HG03520 (cell line): Measurements from ENCODE around the gene SLC39A11.
"Not testable (repeated sequence)": the region's sequence is repeated elsewhere in the genome, so short reads cannot be mapped to it uniquely, and the experiment has no call there.

Experiments used
- ATAC-seq: cut with Tn5 transposase; IDR thresholded peaks from one replicate; pipeline ENCODE4 v1.9.1; 2021; ENCODE audit warnings: mild to moderate bottlenecking, moderate library complexity; ENCODE audit not compliant: unreplicated experiment

Gene SLC39A11

DNA sequence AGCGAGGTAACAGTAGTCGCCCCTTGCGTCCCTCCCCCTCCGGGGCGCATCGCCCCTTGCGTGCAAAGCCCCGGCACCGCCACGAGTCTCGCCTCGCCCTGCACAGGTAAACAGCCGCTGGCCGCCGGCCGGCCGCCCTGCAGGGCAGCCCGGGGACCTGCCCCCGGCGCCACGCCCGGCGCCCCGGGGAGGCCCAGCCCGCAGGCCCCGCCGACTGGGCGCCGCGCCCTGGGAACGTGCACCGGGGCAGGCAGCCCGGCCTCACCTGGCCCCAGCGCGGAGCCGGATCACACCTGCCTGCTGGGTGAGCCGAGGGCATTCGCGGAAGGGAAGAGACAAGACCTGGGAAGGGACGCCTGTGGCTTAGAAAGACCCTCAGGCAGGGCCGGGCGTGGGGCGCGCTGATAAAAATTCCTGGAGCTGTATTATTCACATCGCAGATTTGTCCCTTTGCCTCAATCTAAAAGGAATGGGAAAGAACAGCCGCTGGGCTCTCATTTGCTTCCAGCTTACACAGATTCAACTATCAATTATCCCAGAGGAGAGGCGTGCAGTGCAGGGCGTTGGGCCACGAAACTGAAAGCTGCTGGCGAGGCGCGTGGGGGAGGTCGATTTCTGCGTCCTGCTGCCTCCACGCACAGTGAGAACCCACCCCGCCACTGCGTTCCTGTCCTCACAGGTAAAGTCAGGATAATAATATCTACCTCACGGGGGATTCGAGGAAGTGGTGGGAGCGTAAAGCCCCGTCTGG lies 451.9 kb downstream of the SLC39A11 start:
- no peak for ATAC-seq

DNA sequence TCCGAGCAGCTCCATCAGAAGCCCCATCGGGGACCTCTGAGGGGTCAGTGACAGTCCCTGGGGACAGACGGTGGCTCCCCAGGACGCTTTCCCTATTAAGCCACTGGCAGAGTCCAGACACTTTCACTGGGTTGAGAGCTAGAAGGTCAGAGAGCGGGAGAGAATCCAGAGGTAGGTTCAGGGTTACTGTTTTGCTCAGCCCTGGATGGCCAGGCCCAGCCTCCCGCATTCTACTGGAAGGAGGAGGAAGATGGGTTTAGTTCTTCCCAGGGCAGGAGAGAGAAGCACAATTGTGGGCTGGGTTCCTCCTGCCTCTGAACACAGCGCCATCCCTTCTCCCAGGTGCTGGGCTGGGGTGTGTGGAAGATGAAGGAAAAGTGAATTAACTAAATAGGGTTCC lies 452.8 kb downstream of the SLC39A11 start:
- no peak for ATAC-seq

DNA sequence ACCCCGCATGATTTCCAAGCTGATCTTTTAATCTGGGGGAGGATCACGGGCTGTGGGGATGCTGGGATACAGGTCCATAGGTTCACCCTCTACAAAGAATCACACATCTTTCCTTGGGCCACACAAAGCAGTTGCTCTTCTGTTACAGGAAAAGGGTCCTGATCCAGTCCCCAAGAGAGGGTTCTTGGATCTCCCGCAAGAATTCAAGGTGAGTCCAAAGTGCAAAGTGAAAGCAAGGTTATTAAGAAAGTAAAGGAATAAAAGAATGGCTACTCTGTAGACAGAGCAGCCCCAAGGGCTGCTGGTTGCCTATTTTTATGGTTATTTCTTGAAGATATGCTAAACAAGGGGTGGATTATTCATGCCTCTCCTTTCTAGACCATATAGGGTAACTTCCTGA lies 453.6 kb downstream of the SLC39A11 start:
- ATAC-seq: not testable (repeated sequence)

DNA sequence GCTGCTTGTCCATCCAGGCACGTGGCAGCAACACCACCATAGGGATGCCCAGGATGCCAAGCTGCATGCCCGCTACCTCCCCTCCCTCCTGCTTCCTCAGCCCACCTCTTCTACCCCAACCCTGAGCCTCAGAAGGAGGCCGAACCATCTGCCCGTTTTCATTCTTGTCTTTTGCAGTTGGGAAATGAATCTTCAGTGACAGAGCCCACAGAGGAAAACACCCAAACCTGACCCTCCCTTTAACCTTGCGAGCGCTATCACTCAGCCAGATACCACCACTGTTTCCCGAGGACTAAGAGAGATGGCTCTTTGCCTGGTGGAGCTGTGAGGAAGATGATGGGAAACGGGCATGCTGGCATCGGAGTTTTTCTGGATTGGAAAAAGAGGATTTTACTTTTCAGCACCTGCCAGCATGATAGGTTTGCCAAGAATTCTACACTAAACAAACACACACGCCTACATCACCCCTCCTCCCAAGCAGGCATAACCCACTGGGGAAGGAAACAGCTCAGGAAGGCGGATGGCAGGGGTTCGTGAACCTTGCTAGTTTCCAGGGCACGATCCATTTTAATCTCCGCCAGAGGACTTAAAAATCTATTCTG lies 457.4 kb downstream of the SLC39A11 start:
- ATAC-seq: no peak

DNA sequence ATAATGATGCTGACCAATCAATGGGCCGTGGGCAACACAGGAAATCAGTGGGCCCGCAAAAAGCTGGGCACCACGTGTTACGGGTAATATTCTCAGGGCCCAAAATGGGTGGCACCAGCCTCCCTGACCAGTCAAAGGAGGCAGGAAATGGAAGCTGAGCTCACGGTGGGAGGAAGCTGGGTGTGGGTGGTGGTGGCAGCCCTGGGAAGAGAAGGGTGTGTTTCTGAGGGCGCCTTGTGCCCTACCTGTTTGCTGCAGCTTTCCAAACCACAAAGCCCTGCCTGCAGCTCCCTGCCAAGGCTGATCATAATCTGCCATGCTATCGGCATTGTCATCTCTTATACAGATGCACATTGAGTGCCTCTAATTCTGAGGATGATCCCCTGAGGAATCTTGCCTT lies 457.9 kb downstream of the SLC39A11 start:
- no peak for ATAC-seq

DNA sequence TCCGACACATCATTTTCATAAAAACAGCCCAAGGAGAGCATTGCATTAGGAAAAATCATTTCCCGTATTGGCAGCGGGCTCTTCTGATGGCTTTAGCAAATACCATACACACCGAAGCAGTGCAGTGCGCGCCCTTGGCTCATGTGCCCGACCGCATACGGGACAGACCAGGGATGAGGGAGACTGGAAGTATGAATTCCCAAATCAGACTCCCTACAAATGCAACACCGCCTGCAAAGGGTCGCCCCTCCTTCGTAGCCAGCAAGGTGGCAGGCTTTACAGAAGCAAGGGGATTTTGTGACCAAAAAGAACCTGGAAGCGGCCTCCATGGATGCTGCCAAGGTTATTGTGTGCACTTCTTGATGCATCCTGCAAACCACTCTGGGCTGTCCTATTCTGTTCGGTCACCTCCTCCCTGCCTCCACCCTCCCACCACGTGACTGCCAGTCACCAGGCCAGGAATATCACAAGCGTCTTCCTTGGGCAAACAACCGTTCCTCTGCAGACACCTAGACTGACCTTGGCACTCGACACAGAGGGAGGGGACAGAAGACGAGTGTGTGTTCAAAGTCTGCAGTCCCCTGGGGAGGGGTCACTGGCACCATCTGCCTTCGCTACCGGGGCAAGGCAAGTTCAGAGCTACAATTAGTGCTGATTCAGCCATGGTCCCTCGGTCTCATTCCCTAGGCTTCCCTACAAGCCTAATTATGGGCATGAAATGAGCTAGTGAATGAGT lies 460.4 kb downstream of the SLC39A11 start:
- no peak for ATAC-seq

DNA sequence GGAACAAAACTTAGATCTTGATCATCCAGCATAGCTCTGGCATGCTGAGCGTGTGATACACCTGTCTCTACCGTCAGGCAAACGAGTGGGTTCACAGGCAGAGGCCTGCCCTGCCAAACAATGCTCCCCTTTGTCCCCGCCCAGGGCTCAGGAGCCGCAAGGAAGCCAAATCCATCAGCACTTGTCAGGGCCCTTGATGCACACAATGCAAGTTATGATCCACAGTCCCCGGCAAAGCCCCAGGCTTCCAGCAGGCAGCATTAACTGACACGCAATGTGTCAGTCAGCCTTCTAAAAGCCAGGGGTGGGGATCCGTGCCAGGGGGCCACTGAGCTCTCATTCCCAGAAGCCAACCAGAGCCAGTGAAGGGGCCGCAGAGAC lies 460.9 kb downstream of the SLC39A11 start:
- ATAC-seq: no peak

DNA sequence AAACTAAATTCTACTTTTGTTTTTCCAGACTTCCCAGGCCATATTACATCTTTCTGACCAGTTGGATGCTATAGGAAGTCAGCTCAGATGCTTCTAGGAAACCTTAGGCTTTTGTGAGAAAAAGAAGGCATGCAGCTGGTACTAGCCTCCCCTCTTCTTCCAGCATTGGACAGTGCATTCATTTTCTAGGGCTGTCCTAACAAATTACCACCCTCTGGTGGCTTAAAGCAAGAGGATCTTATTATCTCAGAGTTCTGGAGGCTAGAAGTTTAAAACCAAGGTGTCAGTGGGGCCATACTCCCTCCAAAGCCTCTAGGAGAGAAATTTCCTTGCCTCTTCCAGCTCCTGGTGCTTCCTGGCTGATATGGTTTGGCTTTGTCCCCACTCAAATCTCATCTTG lies 467.8 kb downstream of the SLC39A11 start:
- ATAC-seq: no peak

DNA sequence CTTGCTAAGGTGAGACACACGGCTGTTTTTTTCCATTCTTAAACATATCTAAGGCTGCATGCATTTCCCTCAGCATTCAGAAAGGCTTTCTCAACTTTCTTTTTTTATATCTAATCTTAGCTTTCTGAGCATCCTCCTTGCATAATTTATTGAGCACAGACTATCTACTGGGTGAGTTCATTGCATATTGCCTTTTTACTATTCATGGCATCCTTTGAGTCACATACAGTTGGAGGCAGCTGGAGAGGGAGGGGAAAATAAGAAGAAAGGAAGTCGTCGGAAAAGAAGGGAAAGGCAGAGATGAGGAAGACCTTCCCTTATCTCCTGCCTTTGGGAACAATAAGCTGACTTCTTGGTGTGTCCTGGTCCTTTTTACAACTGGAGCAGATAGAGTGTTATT lies 468.3 kb downstream of the SLC39A11 start:
- ATAC-seq: no peak

DNA sequence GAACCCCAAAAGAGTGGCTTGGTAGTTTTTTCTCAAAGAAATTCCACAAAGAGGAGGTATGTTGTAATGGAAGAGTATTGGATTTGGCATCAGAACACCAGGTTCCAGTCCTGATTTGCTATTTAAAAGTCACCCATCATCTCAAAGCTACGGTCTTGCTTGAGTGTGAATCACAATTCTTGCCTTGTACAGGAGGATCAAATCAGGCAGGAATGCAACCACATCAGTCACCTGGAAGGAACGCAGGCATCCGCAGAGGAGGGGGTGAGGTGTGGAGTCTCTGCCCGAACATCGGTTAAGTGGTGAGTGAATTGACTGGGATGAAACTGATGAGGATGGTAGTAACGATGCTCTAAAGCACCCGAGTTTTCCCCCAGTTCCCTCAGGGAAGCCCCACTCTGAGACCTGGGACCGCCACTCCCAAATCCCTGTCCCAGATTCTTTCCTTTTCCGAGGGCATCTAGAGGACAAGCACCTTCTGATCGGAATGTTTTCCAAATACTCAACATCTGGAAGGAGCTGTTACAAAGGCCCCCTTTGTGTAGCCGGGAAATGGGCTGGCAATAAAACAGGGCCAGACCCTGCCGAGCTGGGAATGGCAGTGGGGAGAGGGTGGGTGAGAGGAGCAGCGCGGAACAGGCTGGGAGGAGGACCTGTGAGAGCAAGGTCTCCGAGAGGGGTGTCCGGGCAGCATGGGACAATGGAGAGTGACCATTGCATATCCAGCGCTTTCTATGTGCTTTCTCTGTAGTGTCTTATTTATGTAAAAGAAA lies 469.6 kb downstream of the SLC39A11 start:
- ATAC-seq: no peak

DNA sequence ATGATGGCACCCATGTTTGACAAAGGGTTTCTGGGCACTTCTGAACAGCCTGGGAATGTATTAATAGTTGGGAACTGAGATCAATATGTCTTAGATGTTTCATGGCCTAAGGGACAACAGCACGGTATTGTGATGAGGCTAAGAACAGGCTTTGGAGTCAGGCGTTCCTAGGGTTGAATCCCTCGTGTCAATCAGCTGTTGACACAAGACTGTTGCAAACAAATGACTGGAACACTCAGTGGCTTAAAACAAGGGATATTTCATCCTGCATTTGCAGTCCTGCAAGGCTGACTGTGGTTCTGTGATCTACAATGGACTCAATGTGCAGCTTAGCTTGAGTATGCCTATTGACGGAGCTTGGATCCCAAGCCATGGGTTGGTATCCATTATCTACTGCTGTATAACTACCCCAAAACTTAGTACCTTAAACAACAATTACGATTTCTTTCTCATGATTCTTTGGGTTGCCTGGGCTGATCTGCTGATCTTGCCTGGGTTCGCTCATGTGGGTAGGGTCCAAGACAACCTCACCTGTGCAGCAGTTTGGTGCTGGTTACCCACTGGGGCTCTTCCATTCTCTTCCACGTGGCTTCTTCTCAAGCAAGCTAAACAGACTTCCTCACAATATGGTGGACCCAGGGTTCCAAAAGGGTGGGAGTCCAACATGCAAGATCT lies 472.4 kb downstream of the SLC39A11 start:
- ATAC-seq: no peak

DNA sequence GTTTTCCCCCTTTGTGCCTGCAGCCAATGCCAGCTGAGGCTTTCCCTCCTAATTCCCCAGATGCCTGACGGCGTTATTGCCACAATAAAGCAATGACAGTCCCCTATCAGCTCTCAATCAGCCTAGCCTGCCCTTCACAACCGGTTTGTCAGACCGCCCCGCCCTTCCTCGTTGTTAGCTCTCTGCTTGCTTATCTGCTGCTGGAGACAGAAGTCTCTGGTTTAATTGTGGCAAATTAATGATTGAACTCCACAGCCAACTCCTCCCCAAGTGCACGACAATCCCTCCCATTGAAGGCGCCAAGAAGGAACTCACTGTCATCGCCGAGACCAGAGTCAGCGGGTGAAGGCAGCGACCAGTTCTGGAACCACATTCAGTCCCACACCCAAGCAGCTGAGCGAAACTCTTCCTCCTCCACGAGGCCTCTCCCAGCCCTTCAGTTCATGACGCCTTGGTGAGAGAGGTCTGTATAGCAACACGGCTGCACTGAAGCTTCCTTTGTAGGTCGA lies 474.4 kb downstream of the SLC39A11 start:
- no peak for ATAC-seq

DNA sequence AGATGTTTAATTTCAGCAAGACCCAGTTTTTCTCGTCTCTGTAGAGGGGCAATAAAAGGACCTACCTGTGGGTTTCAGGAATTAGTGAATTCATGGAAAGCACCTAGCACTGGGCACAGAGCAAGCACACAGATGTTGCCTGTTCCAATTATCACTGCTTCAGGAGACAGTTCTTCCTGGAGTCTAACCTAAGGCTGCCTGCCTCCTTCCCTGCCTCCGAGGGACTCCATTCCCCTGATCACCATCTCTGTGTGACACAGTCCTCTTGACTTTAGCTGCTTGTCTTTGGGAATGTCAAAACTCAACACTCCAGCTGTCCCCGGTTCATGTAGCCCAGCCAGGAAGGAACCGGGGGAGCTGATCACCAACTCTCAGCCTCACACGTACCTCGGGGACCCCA lies 474.9 kb downstream of the SLC39A11 start:
- no peak for ATAC-seq

DNA sequence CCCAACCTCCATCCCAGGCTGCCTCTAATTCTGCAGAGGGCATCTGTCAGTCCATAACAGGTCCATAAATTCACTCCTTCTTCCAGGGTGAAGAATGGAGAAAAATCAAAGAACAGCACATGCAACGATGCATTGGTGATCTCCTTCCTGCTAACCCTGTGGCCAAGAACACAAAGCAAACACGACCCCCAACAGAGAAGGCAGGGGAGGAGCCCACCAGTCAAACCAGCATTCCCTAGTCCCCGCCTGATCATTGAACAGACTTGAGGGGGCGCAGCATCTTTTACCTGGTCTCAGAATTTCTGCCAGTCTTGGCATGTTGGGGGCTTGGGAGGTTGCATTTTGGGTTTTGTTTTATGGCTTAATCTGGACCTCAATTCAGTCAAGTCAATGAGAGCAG lies 476.0 kb downstream of the SLC39A11 start:
- ATAC-seq: no peak

DNA sequence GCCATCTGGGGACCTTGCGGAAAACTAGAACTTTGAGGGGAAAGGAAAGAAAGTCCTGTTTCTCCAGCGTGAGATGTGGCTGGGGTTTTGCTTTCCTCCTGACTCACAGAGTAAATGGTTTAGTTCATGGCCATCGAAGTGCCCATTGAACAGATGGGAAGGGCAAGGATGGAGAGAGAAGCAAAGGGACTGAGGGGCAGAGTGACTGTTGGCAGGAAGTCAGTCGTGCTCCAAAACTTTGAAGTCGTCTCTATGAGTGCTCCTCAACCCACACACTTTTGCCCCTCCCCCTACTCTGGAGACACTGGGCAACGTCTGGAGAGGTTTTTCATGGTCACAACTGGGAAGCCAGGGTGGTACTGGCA lies 476.9 kb downstream of the SLC39A11 start:
- no peak for ATAC-seq

DNA sequence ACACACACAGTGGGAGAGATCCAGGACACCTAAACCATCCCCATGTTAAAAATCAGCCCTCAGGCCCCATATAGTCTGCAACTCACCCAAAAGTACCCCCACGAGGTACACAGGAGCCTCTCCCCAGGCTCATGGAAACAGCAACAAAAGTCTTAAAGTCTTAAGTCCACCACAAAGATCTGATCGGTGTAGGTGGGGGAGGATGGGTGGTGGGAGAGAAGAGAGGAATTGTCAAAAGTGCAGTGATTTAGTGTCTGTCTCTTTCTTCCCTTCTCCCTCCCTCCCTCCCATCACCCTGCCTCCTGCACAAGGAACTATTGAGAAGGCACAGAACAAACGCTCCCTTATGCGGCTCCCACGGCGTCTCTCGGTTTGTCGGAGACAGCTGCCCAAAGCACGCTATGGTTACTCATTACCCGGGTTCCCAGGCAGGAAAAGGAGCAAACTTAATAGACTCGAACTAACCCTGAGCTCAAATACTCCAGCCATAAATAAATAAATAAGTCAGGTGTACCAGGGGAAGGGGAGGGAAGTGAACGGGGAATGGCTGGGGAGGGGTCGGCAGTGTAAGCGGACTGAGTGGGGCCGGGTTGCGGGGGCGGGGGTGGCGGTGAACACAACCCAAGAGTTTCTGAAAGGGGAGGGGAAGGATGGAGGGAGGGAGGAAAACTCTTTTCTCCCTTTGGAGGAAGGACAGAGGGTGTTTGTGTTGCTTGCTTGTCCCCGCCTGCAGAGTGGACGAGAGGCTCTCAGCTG lies 477.4 kb downstream of the SLC39A11 start:
- no peak for ATAC-seq

DNA sequence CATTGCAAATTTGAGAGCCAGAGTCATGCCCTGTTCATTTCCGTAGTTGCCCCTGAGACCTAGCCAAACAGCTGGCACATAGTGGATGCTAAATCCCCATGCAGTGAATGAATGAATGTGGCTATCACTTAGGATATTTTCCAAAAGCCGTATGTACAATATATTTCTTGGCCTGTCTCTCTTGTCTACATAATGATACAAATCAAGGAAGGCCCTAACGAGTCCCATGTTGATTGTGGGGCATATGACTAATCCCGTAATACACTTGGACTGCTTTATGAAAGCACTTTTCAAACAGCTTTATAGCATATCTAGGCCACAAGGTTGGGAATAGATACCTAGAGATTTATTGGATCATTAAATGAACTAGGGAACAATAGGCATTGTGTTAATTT lies 478.0 kb downstream of the SLC39A11 start:
- ATAC-seq: no peak

DNA sequence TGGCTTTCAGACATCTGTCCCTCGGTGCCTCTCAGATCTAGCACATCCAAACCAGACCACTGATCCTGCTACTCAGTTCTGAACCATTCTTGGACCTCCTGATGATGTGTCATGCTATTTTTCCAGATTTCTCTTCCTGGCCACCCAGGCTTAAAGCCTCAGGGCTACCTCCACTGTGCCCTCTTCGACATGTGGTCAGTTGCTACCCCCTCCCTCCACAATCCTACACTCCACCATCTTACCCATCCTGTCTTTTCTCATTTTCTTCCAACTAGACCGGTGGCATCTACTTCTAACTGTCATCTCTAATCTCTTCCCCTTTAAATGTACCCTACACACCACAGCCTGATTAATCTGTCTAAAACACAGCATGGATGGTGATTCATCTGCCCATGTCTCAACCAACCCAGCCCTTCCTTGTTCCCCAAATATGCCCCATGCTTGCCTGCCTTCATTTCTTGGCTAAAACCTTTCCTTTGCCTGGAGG lies 478.6 kb downstream of the SLC39A11 start:
- ATAC-seq: no peak

DNA sequence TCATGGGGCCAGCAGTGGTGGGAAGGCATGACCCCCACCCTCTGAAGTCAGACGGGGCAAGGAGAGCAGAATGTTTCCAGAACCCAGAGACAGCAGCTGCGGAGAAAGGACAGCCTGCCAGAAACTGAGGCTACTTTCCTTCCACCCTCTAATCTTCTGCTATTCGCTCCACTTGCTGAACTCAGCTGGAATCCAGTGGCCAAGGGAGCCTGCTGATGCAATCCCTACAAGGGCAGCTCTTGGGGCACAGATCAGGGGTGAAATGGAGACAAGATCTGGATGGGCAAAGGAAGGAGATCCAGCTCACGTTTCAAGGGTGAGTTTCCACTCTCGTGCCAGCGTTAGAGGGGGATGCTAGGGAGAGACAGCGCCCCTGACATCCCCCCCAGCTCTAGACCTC lies 479.1 kb downstream of the SLC39A11 start:
- no peak for ATAC-seq

DNA sequence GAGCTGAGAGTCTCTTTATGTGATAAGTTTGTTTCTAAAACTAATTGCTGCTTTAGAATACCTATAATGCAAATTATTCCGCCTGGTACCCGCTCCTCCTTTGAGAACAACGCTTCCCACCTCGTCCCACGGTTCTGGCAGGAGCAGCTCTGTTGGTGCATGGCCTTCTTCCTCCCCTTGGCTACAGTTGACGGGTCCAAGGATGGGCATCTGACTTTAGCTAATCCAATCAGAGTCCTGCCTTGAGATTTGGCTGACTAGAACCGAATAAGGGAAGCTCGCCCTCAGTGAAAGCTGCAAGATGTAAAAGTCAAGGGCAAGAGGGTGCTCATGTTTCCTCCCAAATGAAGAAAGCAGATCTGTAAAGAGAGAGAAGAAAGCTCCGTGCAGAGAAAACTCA lies 481.3 kb downstream of the SLC39A11 start:
- no peak for ATAC-seq
